Activated naive CD8-positive, alpha-beta T cell treated with anti-CD3 and anti-CD28 coated beads, Interleukin-2, amount 50 U/mL, for 16 hours (primary cell): ENCODE data around the gene SCNN1B.
"Not testable (repeated sequence)": the region's sequence is repeated elsewhere in the genome, so short reads cannot be mapped to it uniquely, and the experiment has no call there.

ENCODE experiments used
- DNase-seq: peaks from one replicate; pipeline ENCODE4 v3.0.0-alpha.2; 2020; ENCODE audit warnings: low read depth, low spot score

SCNN1B gene

GRCh38 chr16:23288726-23289512, 13.2 kb upstream of the SCNN1B start:
- no peak for DNase-seq

GRCh38 chr16:23290189-23291062, 11.7 kb upstream of the SCNN1B start:
- no peak for DNase-seq

GRCh38 chr16:23293016-23293415, 9.1 kb upstream of the SCNN1B start:
- no peak for DNase-seq

- no peak for DNase-seq
Measured at GRCh38 chr16:23294260-23294659, 7.8 kb upstream of the SCNN1B start.

GRCh38 chr16:23296994-23297393, 5.1 kb upstream of the SCNN1B start:
- no peak for DNase-seq

GRCh38 chr16:23298290-23298915, 3.7 kb upstream of the SCNN1B start:
- no peak for DNase-seq

GRCh38 chr16:23299815-23300214, 2.3 kb upstream of the SCNN1B start:
- not testable (repeated sequence) for DNase-seq

GRCh38 chr16:23301251-23302044, 654 bp upstream of the SCNN1B start:
- no peak for DNase-seq

- no peak for DNase-seq
Measured at GRCh38 chr16:23303685-23304084, 1.6 kb downstream of the SCNN1B start.

- DNase-seq: no peak
Measured at GRCh38 chr16:23304620-23305019, 2.5 kb downstream of the SCNN1B start.

- DNase-seq: no peak
Measured at GRCh38 chr16:23306199-23307100, 4.3 kb downstream of the SCNN1B start.

- DNase-seq: no peak
Measured at GRCh38 chr16:23310217-23310616, 8.1 kb downstream of the SCNN1B start.

- DNase-seq: no peak
Measured at GRCh38 chr16:23310744-23311143, 8.6 kb downstream of the SCNN1B start.

- DNase-seq: no peak
Measured at GRCh38 chr16:23316232-23316631, 14.1 kb downstream of the SCNN1B start.

GRCh38 chr16:23316634-23317265, 14.6 kb downstream of the SCNN1B start:
- DNase-seq: no peak

GRCh38 chr16:23317266-23317661, 15.2 kb downstream of the SCNN1B start:
- no peak for DNase-seq

GRCh38 chr16:23317751-23318150, 15.6 kb downstream of the SCNN1B start:
- DNase-seq: no peak

GRCh38 chr16:23318639-23319038, 16.5 kb downstream of the SCNN1B start:
- no peak for DNase-seq

GRCh38 chr16:23319861-23320615, 17.9 kb downstream of the SCNN1B start:
- no peak for DNase-seq
